GM12873 (cell line): ENCODE data around the gene ABCA1.
A peak's percentile ranks its signal among the peaks of the same experiment; 100 is the strongest.

Source experiments
- CTCF ChIP-seq: IDR thresholded peaks from 2 replicates; pipeline ENCODE4 v1.5.1; 2012; ENCODE audit warnings: low read depth, mild to moderate bottlenecking, moderate library complexity, low read length, control low read depth; ENCODE audit not compliant: insufficient read depth; ENCODE audit errors: missing control alignments

The ABCA1 gene

DNA sequence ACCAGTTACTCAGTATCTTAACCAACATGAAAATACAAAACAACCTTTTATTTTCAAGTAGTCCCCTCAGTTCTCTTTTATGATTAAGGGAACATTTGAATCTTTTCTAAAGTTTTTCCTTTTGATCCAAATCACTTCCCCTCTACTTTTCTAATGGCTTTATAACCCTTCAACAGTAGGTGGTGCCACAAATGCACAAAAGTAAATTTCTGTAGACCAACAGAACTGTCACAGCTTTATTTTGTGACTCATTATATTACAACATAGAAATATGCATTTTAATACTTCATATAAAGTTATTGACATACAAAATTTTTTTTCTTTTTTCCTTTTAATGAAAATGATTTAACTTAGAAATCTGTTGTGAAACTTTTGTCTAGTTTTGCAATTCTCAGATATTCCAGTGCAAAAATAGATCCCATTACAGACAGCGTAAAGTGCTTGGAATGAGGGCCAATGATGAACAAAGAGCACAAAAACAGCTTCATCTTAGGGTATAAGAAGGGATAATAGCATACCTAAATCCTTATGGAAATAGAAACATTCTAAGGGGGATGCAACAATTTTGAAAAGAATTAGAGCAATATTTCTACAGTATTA is 147.1 kb downstream of the ABCA1 start:
- peak; percentile 39 for TF ChIP-seq CTCF

- TF ChIP-seq CTCF, result no peak
Observed at GRCh38 chr9:104779946-104780535, 147.9 kb downstream of the ABCA1 start.

GRCh38 chr9:104779334-104779733 is 148.6 kb downstream of the ABCA1 start:
- no peak for TF ChIP-seq CTCF

DNA sequence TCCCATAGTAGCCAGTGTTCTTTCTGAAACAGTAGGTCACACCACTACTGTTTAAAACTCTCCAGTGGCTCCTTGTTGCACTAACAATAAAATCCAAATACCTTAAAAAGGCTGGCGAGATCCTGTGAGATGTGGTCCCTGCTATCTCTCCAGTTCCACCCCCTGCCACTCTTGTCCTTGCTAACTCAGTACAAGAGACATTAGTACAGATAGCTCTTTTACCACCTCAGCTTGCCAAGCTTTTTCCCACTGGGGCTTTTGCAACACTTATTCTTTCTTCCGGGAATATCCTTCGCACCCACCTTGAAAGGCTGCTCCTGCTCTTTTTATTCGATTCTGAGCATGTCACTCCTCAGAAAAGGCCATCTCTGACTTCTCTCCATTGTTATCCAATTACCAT is 149.2 kb downstream of the ABCA1 start:
- no peak for TF ChIP-seq CTCF

DNA sequence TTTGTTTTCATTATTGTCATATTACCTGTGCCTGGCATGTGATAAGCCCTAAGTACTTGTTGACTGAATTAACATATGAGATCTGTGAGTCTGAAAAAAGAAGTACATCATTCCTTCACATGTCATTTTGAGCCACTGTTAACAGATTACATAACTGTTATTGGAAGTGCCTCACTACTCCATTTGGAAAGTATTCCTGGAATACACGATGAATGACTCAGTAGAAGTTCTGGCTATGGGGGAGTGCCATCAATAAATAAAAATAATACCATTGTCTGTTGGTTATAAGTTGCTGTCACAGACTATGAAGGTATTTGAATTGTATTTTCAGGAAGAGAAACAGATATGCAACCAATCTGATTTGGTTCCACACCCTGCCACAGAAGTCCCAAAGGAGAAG is 151.2 kb downstream of the ABCA1 start:
- TF ChIP-seq CTCF, result no peak

DNA sequence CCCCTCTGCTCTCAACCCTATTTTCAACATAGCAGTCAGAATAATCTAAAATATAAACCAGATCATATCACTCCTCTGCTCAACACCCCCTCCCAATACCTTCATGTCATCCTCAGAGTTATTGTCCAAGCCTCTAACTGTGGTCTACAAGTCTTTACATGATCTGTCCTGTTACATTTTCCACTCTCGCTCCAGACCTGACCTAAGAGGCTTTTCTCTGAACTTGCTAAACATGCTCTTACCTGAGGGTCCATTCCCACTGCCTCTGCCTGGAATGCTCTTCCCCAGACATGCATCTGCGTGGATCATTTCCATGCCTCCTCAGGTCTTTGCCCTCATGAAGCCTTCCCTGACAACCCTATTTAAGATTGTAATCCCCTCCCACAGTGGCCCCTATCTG is 152.0 kb downstream of the ABCA1 start:
- no peak for TF ChIP-seq CTCF

DNA sequence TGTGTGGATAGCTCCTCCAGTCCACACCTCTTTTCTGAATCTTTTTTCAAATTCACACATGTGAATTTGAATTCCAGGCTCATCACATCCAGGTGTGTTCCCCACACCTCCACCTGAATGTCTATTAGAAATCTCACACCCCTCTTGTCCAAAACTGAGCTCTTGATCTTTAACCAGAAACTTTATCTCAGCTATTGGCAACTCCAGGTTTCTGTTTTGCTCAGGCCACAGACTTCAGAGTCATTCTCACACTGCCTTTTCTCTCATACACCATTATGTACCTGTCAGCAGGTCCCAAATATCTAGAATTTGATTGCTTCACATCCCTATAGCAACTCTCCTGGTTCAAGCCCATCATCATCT is 152.4 kb downstream of the ABCA1 start:
- no peak for TF ChIP-seq CTCF
